Effector CD4-positive, alpha-beta T cell (primary cell): ENCODE results near the gene CDH13.

Experiments used
- DNase-seq: peaks from one replicate; pipeline ENCODE4 v3.0.0-alpha.2; 2020

CDH13 gene

GRCh38 chr16:83797013-83797412 is 1170.2 kb downstream of the CDH13 start:
- no peak for DNase-seq

DNA sequence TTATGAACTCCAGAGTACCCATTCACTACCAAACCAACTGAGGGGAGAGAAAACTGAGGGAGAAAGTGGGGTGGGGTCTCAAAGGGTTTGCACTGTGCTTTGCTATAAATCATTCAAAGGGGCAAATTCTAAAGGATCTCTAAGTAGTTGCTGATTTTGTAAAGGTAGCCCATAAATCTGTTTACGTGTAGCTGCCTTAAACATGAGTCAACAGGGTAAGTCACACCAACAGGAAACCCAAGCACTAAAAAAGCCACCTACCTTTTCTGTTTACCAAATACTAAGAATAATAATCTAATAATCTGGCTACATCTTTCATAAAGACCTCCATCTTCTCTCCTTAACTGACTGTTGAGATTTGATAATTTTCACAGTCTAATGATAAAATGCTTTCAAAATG is 1172.6 kb downstream of the CDH13 start:
- DNase-seq: no peak

DNA sequence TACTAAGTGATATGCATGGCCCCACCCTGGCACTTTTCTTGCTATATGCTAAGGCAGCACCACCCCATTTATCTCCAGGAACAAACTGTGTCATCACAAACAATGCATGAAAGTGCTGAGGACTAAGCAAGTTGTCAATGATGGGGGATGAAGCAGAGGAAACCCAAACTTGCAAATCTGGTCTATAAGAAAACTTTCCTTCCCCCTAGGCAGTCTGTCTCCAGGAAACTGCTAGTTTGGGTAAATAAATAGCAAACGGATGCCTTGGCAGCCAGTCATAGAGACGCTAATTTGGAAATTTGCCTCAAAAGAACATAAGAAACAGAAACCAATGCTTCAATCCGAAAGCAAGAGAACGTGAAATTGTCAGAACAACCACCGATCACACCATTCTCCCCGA is 1175.4 kb downstream of the CDH13 start:
- DNase-seq: no peak

DNA sequence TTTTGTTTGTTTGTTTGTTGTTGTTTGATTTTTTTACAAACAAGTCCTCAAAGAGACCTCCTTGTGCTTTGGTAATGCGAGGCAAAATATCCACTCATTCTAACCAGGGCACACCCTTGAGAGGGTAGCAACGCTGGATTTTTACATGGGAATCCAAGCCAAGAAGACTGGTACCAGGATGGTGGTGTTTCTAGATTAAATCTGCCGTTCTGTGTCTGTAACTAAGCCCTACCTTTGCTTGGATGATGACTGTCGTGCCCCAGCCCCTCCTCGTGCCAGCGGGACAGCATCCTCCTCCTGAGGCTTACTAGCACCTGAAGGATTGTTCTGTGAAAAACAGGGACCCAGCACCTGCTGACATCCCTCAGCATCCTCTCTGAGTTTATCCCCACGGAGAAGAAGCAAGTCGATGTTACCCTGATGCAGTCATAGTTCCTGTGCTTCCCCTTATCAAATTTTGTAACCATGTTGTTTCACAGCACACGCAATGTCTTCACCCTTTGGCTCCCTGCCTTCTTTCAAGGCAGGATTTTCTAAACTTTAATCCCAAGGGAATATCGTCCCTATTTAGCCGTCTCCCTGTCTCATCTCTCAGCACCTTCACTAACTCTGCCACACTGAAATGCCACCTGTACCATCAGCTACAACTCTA is 1175.9 kb downstream of the CDH13 start:
- no peak for DNase-seq

GRCh38 chr16:83803811-83804210 is 1177.0 kb downstream of the CDH13 start:
- no peak for DNase-seq

DNA sequence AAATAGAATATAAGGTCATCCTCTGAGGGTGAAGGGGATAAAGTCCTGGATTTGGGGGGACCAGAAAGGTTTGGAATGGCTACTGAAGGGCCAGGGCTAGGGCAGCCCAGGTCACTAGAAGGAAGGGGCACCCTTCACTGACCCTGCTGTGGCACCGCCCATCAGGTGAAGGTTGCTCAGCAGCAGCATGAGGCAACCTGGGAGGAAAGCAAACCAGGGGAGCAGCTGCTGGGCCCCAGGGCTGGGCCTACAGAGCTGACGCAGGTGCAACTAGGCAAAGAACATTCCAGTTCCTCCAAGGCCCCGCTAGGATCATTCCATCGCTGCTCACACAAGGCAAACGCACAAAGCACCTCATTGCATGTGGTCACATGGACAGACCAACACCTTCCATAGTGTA is 1177.6 kb downstream of the CDH13 start:
- no peak for DNase-seq

GRCh38 chr16:83806036-83806435 is 1179.3 kb downstream of the CDH13 start:
- DNase-seq: no peak

DNA sequence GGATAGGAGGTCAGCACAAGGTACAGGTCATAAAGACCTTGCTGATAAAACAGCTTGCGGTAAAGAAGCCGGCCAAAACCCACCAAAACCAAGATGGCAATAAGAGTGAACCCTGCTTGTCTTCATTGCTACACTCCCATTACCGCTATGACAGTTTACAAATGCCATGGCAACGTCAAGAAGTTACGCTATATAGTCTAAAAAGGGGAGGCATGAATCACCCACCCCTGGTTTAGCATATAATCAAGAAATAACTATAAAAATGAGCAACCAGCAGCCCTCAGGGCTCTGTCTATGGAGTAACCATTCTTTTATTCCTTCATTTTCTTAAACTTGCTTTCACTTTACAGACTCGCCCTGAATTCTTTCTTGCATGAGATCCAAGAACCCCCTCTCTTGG is 1180.0 kb downstream of the CDH13 start:
- DNase-seq: no peak

DNA sequence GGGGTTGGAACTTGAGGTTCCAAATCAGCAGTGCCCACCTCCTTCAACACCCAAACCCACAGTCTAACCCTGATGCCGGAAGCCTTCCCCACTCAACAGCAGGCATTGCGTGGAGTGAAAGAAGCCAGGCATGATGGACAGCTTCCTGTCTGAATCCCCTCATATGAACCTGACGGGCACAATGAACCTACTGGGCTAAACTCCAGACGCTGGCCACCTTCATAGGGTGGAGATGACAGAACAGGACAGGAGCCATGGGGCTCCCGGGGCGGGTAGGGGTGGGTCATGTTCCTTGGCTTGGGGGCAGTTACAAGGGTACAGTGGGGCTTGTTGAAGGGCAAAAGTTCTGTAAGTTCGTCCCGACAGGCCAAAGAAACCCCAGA is 1180.5 kb downstream of the CDH13 start:
- DNase-seq: no peak

DNA sequence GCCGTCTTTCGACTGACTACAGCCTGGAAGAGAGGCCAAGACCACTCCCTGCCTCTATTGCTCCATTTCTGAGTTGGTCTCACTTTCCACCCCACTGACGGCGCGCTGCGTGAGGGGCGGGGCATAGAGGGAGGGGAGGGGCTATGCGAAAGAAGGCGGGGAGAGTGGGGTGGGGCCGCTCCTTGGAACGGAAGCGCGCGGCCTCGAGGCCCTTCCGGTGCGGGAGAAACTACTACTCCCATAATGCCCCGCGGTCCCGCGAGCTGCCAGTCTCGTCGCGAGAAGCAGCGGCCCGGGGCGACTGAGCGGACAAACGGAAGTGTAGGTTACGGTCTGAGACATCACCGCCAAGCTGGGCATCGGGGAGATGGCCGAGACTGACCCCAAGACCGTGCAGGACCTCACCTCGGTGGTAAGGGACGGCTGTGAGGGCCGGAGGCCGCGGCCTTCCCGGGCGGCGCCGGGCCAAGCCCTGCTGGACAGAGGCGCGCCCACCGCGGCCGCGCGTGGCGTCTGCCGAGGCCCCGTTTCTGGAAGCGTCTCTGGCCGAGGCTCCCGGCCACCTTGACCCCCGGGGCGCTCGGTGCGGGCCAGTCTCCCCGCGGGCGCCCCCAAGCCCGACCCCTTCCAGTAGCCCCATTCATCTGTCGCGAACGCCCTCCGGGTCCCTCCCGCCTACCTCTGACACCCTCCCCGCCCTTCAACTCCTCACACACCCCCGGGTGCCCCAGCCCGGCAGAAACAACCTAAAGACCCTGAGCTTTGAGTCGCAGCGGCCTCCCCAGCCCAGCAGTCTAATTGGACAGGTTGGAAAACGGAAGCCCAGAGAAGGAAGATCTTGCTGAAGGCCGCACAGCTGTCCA is 1181.2 kb downstream of the CDH13 start, which contains the start of gene HSBP1:
Gene HSBP1 (plus strand): TSS at position 269 of the 863 bp plus-strand sequence. CDS start 99 bp downstream, at position 368.
- DNase-seq: peak; percentile 90

GRCh38 chr16:83808573-83809014 is 1181.8 kb downstream of the CDH13 start:
- no peak for DNase-seq

GRCh38 chr16:83809092-83809491 is 1182.3 kb downstream of the CDH13 start:
- no peak for DNase-seq

DNA sequence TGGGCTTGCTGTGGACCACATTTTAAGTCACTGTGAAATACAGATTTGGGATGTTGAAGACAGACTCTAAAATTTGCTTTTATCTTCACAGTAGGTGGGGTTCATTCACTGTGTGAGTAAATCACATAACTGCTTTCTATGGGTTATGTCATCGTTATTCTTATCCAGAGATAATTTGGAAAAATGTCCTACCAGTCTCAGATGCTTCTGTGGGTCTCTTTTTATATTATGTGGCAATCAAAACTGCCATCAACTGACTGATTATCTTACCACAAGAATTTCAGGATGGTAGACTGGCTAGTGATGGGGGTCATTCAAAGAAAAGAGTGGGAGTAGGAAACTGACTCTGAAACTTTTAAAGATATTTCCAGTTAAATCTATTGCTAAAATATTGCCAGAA is 1184.1 kb downstream of the CDH13 start:
- no peak for DNase-seq

DNA sequence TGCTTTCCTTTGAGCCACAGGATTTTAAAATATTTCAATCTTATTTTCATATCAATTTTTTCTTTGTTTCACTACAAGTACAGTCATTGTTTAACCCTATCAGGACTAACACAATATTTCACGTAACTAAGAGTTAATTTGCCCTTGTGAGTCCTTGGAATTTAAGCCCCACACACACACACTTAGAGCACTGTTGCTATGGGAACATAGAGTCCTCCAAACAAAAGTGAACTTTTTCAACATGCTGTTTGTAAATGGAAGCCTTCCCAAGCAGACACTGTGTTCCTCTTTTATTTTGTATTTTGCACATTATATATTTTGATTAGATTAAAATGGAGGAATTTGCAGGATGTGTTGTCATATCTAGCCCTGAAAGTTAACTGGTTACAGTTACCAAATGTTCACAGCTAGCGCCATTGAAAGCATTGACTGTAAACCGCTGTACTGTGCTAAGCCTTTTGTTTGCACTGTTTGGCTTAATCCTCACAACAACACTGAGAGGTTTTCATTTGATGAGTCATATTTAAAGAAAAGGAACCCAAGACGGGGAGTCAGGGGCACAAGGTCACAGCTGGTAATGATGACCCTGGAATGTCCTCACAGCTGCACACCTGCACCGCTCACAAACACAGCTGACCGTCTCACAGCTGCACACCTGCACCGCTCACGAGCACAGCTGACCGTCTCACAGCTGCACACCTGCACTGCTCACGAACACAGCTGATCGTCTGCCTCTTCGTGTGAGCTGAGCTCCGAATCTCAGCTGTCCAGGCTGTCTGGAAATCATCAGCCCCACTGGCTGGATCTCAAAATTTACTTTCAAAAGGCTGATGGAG is 1187.3 kb downstream of the CDH13 start:
- no peak for DNase-seq

- no peak for DNase-seq
Measured at GRCh38 chr16:83814659-83814985, 1187.9 kb downstream of the CDH13 start.

DNA sequence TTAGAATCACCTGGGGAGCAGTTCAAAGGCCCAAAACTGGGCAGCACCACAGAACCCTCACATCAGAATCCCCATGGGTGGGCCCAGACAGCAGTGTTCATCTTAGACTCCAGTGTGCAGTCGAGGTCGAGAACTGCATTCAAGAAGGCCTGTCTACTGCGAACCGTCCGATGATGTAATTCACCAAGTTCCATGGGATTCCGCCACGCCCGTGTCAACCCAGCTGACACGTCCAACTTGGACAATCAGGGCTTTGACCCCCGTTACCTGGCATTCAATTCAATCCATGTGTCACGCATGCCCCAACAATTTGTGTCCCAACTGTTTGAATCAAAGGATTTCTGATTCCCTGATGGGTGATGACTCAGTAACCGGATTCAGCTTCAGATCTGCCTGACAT is 1190.3 kb downstream of the CDH13 start:
- DNase-seq: no peak

DNA sequence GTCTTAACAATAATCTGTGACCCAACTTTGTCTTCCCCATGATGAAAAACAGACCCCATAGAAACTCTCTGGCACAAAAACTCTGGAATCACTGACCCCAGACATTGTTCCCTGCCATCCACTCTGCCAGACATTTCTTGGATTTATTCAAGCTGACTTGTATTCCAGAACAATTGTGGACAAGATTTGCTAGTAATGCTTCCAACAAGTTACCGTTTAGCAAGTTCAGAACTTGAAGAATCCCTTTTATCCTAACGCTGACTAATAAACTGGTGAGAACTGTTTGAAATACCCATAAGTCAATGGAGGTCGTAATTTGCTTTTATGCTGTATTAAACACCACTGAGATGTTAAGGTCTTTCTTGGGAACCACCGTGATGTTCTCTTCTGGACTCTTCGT is 1191.5 kb downstream of the CDH13 start:
- DNase-seq: no peak

GRCh38 chr16:83819361-83819760 is 1192.6 kb downstream of the CDH13 start:
- no peak for DNase-seq

DNA sequence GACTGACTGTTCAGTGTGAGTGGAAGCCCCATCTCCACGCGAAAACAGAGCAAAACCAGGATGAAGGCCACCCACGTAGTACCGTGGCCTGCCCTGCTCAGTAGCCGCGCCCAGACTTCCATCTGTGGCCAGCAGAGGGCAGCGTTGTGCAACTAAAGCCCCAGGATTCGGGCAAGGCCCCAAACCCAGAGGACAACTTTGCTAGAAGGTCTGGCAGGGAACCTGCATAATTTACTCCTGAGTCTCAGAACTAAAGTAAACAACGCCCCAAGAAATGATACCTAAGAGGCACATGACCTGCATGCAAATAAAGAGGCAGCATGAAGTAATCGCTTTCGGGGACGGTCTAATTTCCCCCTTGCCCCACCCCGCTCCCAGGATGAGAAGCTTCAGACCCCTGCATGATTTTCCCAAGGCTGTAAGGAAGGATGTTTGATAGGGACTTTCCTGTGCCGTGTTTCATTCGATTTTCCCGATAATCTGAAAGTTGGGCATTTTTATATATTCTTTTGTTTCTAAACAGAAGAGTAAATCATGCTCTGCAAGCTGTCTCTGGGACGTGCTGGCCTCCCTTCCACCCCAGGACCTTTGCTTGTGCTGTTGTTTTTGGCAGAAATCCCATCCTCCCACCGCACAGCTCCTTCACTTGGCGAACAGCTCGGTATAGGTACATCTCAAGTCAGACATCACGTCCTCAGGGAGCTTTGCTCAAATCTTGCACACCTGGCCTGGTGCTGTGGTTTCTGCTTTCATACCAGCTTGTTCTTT is 1199.6 kb downstream of the CDH13 start:
- peak; percentile 66 for DNase-seq

- no peak for DNase-seq
Measured at GRCh38 chr16:83830091-83830768, 1203.5 kb downstream of the CDH13 start.

DNA sequence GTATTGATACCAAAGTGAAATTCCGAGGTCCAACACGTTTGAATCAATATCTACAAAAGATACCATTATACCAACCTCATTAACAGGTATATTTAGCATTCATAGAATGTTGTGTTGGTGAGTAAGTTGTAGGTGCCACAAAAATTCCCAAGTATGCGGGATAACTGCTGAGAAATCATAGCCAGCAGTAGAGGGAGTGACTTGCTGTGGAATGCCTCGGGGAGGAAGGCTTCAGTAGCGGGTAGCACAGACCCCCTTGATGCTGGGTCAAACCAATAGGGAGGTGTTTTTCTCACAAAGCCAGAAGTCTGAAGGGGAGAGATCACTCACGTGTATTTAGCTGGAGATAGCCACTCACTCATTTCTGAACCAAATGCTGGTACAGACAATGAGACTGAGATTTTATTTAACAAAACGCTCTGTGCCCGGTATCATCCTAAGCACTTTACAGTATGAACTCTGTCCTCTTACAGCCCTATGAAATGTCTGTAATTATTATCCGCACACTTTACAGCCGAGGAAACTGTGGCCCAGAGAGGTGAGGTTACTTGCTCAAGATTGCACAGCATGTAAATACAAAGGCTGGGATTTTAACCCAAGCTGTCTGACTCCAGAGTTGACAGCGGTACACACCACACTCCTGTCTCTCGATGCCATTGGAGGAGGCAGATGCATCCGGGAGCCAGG is 1204.1 kb downstream of the CDH13 start:
- DNase-seq: no peak
